Endothelial cell of umbilical vein (primary cell): Measurements from ENCODE around the gene NBPF11. TPM values are rescaled to one million over a fixed set of nuclear protein-coding genes. Genes with fewer than 3 reads are reported as not detected.
"Not testable (repeated sequence)": the region's sequence is repeated elsewhere in the genome, so short reads cannot be mapped to it uniquely, and the experiment has no call there.

Experiments used
- Bru-seq: library from RNA; stranded (reverse); fragments of 400-500 nt; gene quantifications from one replicate; lab custom pipeline; 2021; lab: Mats Ljungman, UMichigan
- BruChase-seq, 2 experiments: library from RNA; stranded (reverse); fragments of 400-500 nt; gene quantifications; one replicate each; lab custom pipeline; 2021; lab: Mats Ljungman, UMichigan
- BruUV-seq: library from RNA; stranded (reverse); fragments of 400-500 nt; replicated peaks from 2 replicates; lab custom pipeline; 2021; lab: Mats Ljungman, UMichigan
- CTCF ChIA-PET: fragments of 300-600, 350-600 bp; sonication (Branson Sonifier 250); formaldehyde crosslinking; loops from one replicate; lab custom pipeline; 2021; ENCODE audit warnings: antibody characterized with exemption, inconsistent platforms; lab: Charles Lee
- POLR2A ChIA-PET: fragments of 300-600, 350-600 bp; sonication (Branson Sonifier 250); formaldehyde crosslinking; loops from one replicate; lab custom pipeline; 2021; ENCODE audit warnings: antibody characterized with exemption, inconsistent platforms; lab: Charles Lee
- DNase-seq: peaks from one replicate; pipeline ENCODE4 v3.0.0-alpha.2; 2011; ENCODE audit warnings: low read depth, low spot score
- FAIRE-seq: peaks from 2 replicates; lab custom pipeline; 2011; peaks lifted over from hg19 to GRCh38; lab: Jason Lieb, UNC
- H2AFZ ChIP-seq: 2 replicates; pipeline ENCODE4 v1.6.0; 2012; ENCODE audit warnings: low read depth, low read length, control low read depth, inconsistent platforms
- H3K27ac ChIP-seq: 2 replicates; pipeline ENCODE4 v1.5.1; 2011; ENCODE audit warnings: low read depth, mild to moderate bottlenecking, control low read depth, low read length, moderate library complexity; ENCODE audit not compliant: insufficient read depth
- H3K27me3 ChIP-seq, 2 experiments: 2 replicates each; pipeline versions ENCODE4 v1.6.0 to v1.6.1; 2011; ENCODE audit warnings: low read length in 2 of 2, mixed read lengths in 1 of 2; ENCODE audit not compliant: control insufficient read depth in 2 of 2, insufficient read depth in 2 of 2
- H3K36me3 ChIP-seq, 2 experiments: 2 replicates in 1 of 2; 3 replicates in 1 of 2; pipeline ENCODE4 v1.5.1; 2011; ENCODE audit warnings: low read length in 2 of 2, mild to moderate bottlenecking in 1 of 2, moderate library complexity in 1 of 2; ENCODE audit not compliant: control insufficient read depth in 2 of 2, insufficient read depth in 2 of 2; ENCODE audit errors: extremely low read depth in 1 of 2
- H3K4me1 ChIP-seq: 3 replicates; pipeline ENCODE4 v1.5.1; 2011; ENCODE audit warnings: mild to moderate bottlenecking, low read length; ENCODE audit not compliant: control insufficient read depth, insufficient read depth; ENCODE audit errors: extremely low read depth
- H3K4me2 ChIP-seq: 2 replicates; pipeline ENCODE4 v1.6.1; 2011; ENCODE audit warnings: low read length, control low read depth, mixed read lengths; ENCODE audit not compliant: insufficient read depth
- H3K4me3 ChIP-seq, 3 experiments: fragments of 200-600 bp in 1 of 3; sonication (generic), shearing (Covaris generic) in 1 of 3; replicated peaks in 1 of 3; 2 replicates each; pipeline ENCODE4 v1.5.1; 2011 to 2016; ENCODE audit warnings: control low read depth in 3 of 3, low read length in 3 of 3, mild to moderate bottlenecking in 2 of 3, inconsistent platforms in 1 of 3, low read depth in 1 of 3, moderate library complexity in 1 of 3; ENCODE audit not compliant: insufficient read depth in 1 of 3
- H3K79me2 ChIP-seq: 2 replicates; pipeline ENCODE4 v1.6.0; 2012; ENCODE audit warnings: low read length, inconsistent platforms; ENCODE audit not compliant: control insufficient read depth, insufficient read depth
- H3K9ac ChIP-seq: replicated peaks from 2 replicates; pipeline ENCODE3; 2011; ENCODE audit warnings: low read length, control low read depth; ENCODE audit not compliant: insufficient read depth; ENCODE audit errors: extremely low read depth
- H3K9me1 ChIP-seq: replicated peaks from 3 replicates; pipeline ENCODE4 v1.6.0; 2011; ENCODE audit warnings: mild to moderate bottlenecking, low read length; ENCODE audit not compliant: control insufficient read depth, insufficient read depth; ENCODE audit errors: extremely low read depth
- H3K9me3 ChIP-seq: replicated peaks from 2 replicates; pipeline ENCODE4 v1.5.1; 2012; ENCODE audit warnings: low read length, inconsistent platforms; ENCODE audit not compliant: control insufficient read depth, insufficient read depth
- H4K20me1 ChIP-seq: replicated peaks from 2 replicates; pipeline ENCODE3; 2011; ENCODE audit warnings: mild to moderate bottlenecking, low read length; ENCODE audit not compliant: control insufficient read depth, insufficient read depth; ENCODE audit errors: extremely low read depth
- dilution Hi-C: fragments of 300-500 bp; cut with MboI; formaldehyde crosslinking; loops from one replicate; pipeline ENCODE4 v1.15.0; 2019; ENCODE audit warnings: low sequenced_read_pairs; ENCODE audit not compliant: extremely low pct_ligation_motif_present
- intact Hi-C: fragments of 100-400 bp; cut with micrococcal nuclease; formaldehyde crosslinking; loops from one replicate; pipeline ENCODE4 v1.10.0; 2022
- long read RNA-seq: library from polyadenylated mRNA; stranded (forward); transcript quantifications from one replicate; pipeline ENCODE4 v2.0.0, GENCODE V29; 2021
- polyA minus RNA-seq, 3 experiments: library from RNA; depleted of rRNA, polyadenylated mRNA; stranded (reverse); fragments of >200 nt; gene quantifications; 1 replicate in 1 of 3; 2 replicates in 2 of 3; pipeline ENCODE4 v1.2.3, GENCODE V29; 2011
- polyA plus RNA-seq, 4 experiments: library from polyadenylated mRNA; depleted of rRNA in 3 of 4; stranded (reverse) in 3 of 4; unstranded in 1 of 4; fragments of >200 nt; gene quantifications; 2 replicates each; pipeline versions ENCODE4 v1.2.1 to v1.2.3, GENCODE V29; 2011 to 2012; ENCODE audit warnings: missing spikeins in 1 of 4
- total RNA-seq: library from RNA; stranded (reverse); gene quantifications from 2 replicates; pipeline ENCODE4 v1.2.3, GENCODE V29; 2021

The NBPF11 gene
- total RNA-seq = 10.2 and 11.0 TPM in 2 replicates
- 8.5 and 10.3 TPM in 2 replicates for polyA plus RNA-seq
- 3.5 and 4.4 TPM in 2 replicates for polyA plus RNA-seq (2011; cell fraction: cytosol; rRNA removed)
- 53.7 and 57.7 TPM in 2 replicates for polyA plus RNA-seq (2011; cell fraction: nucleus; rRNA removed)
- 4.0 and 5.0 TPM in 2 replicates for polyA plus RNA-seq (2012)
- polyA minus RNA-seq = 9.9 and 13.8 TPM in 2 replicates
- 2.7 TPM for polyA minus RNA-seq (2011; cell fraction: cytosol; rRNA and poly(A)+ RNA removed)
- polyA minus RNA-seq (2011; cell fraction: nucleus; rRNA and poly(A)+ RNA removed) = 15.4 and 19.5 TPM in 2 replicates
- percentile 67 among the genes with signal in this experiment for Bru-seq, nascent RNA
- BruChase-seq, experiment 1, labeled RNA remaining after a 6-hour chase = percentile 62 among the genes with signal in this experiment
- BruChase-seq, experiment 2, labeled RNA remaining after a 2-hour chase = percentile 78 among the genes with signal in this experiment
- long read RNA-seq, partial matches to known transcripts = 2 of 12 reads
- long read RNA-seq, other reads (novel, unspliced or antisense) = 10 of 12 reads

DNA sequence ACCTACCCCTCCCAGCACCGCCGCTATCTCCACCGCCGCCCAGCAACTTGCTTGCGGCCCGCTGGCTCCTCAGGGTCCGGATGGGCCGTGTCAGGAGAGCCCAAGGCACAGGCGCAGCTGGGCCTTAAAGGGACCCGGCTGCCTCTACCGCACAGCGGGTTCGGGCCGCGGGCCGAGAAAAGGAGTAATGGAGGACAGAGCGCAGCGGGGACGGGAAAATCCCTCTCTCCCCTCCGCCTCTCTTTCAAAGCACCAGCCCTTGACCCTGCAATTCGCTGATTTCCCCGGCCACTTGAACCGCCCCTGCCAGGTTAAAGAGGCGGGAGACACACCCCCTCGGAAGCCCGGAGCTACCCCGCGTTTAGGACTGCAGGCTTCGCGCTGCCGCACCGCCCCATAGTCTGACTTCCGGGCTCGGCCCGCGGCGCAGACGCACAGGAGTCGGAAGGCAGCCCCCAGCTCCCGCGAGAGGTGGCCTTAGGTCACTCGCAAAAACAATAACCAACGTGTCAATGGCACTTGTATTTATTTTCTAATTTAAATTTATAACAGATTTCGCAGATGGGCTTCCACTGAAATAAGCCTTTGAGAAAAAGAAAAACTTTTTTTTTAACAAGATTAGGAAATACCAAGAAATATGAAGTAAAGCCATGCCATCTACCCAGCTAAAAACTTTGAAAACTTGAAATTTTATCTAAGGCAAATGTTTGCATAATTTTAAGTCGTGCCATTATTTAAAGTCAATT is at the start of gene NBPF11:
Gene NBPF11, minus strand, starts transcription at position 371 of the 746 bp plus-strand sequence. CDS start 25,278 bp downstream, outside the sequence.
- H3K79me2 ChIP-seq, H4K20me1 ChIP-seq, H3K27me3 ChIP-seq, H3K9ac ChIP-seq, CTCF ChIA-PET, BruUV-seq, dilution Hi-C loops, H3K36me3 ChIP-seq, H3K9me1 ChIP-seq, H3K9me3 ChIP-seq, intact Hi-C loops, POLR2A ChIA-PET, FAIRE-seq, H3K4me1 ChIP-seq: not testable (repeated sequence)
- H2AFZ ChIP-seq = peak within 1 kb of the TSS; percentile 90
- peak within 1 kb of the TSS; percentile 37 for H3K27ac ChIP-seq
- H3K4me2 ChIP-seq = peak within 1 kb of the TSS; percentile 64
- peak; percentile 80 for DNase-seq
- peak within 1 kb of the TSS; percentile 58 to 63 (median 59) for H3K4me3 ChIP-seq

- H2AFZ ChIP-seq, dilution Hi-C loops, H3K36me3 ChIP-seq, H3K4me1 ChIP-seq, FAIRE-seq, intact Hi-C loops, BruUV-seq, H3K79me2 ChIP-seq, H4K20me1 ChIP-seq, H3K9ac ChIP-seq, H3K9me3 ChIP-seq, H3K9me1 ChIP-seq, H3K27ac ChIP-seq, H3K4me2 ChIP-seq, DNase-seq, H3K27me3 ChIP-seq, CTCF ChIA-PET, POLR2A ChIA-PET, H3K4me3 ChIP-seq: not testable (repeated sequence)
These were observed 45.3 kb upstream of the NBPF11 start for GRCh38 chr1:148197396-148197795.

- H3K4me2 ChIP-seq, H3K36me3 ChIP-seq, H3K4me1 ChIP-seq, DNase-seq, dilution Hi-C loops, H4K20me1 ChIP-seq, H2AFZ ChIP-seq, H3K27me3 ChIP-seq, H3K4me3 ChIP-seq, CTCF ChIA-PET, H3K9me1 ChIP-seq, BruUV-seq, H3K27ac ChIP-seq, H3K9ac ChIP-seq, FAIRE-seq, intact Hi-C loops, H3K9me3 ChIP-seq, H3K79me2 ChIP-seq, POLR2A ChIA-PET: not testable (repeated sequence)
These were observed 44.9 kb upstream of the NBPF11 start for GRCh38 chr1:148196949-148197348.

- H3K9me3 ChIP-seq, H3K9ac ChIP-seq, H4K20me1 ChIP-seq, H2AFZ ChIP-seq, CTCF ChIA-PET, H3K4me1 ChIP-seq, H3K9me1 ChIP-seq, BruUV-seq, DNase-seq, POLR2A ChIA-PET, intact Hi-C loops, H3K4me2 ChIP-seq, H3K36me3 ChIP-seq, H3K27me3 ChIP-seq, dilution Hi-C loops, H3K27ac ChIP-seq, FAIRE-seq, H3K79me2 ChIP-seq, H3K4me3 ChIP-seq: not testable (repeated sequence)
These were observed 43.0 kb upstream of the NBPF11 start for GRCh38 chr1:148195115-148195514.
